PC-3 (cell line): ENCODE measurements around the gene CRTC3. TPM values are rescaled to one million over a fixed set of nuclear protein-coding genes. Genes with fewer than 3 reads are reported as not detected.

Experiments used
- ATAC-seq: fragments of 200-7000 bp; cut with Tn5 transposase; 2 replicates; pipeline ENCODE4 v1.9.1; 2020; ENCODE audit warnings: mild to moderate bottlenecking, moderate library complexity
- BruUV-seq: library from RNA; stranded (reverse); fragments of 400-500 nt; replicated peaks from 2 replicates; lab custom pipeline; 2021; lab: Mats Ljungman, UMichigan
- CTCF ChIA-PET: fragments of 300-600 bp; sonication (Branson Sonifier 250); formaldehyde crosslinking; loops from one replicate; lab custom pipeline; 2022; ENCODE audit warnings: antibody characterized with exemption; lab: Charles Lee
- POLR2A ChIA-PET: fragments of 300-600 bp; sonication (Branson Sonifier 250); formaldehyde crosslinking; loops from one replicate; lab custom pipeline; 2022; ENCODE audit warnings: antibody characterized with exemption; ENCODE audit not compliant: unreplicated experiment; lab: Charles Lee
- DNase-seq: peaks from one replicate; pipeline ENCODE4 v3.0.0-alpha.2; 2015
- H2AFZ ChIP-seq: fragments of 300-600 bp; sonication (generic); 2 replicates; pipeline ENCODE4 v1.6.0; 2016; ENCODE audit warnings: antibody characterized with exemption, low read length
- H3F3A ChIP-seq: fragments of 300-600 bp; sonication (generic); one replicate; pipeline ENCODE4 v1.6.0; 2017; ENCODE audit warnings: antibody characterized with exemption, low read length, control low read depth, mild to moderate bottlenecking; ENCODE audit not compliant: unreplicated experiment
- H3K27ac ChIP-seq: fragments of 300-600 bp; sonication (generic); 2 replicates; pipeline ENCODE4 v1.5.1; 2016; ENCODE audit warnings: mild to moderate bottlenecking, low read length
- H3K27me3 ChIP-seq: fragments of 300-600 bp; sonication (generic); 2 replicates; pipeline ENCODE4 v1.6.1; 2016; ENCODE audit warnings: low read length, mixed read lengths
- H3K36me3 ChIP-seq: fragments of 300-600 bp; sonication (generic); 2 replicates; pipeline ENCODE4 v1.6.1; 2016; ENCODE audit warnings: low read depth, mixed run types, low read length, mixed read lengths
- H3K4me1 ChIP-seq: fragments of 300-600 bp; sonication (generic); 2 replicates; pipeline ENCODE4 v1.5.1; 2016; ENCODE audit warnings: low read length; ENCODE audit not compliant: insufficient read depth
- H3K4me2 ChIP-seq: fragments of 300-600 bp; sonication (generic); 2 replicates; pipeline ENCODE4 v1.6.0; 2016; ENCODE audit warnings: low read length
- H3K4me3 ChIP-seq: fragments of 300-600 bp; sonication (generic); 2 replicates; pipeline ENCODE4 v1.5.1; 2016; ENCODE audit warnings: mild to moderate bottlenecking, low read length, mixed read lengths
- H3K79me2 ChIP-seq: fragments of 300-600 bp; sonication (generic); 2 replicates; pipeline ENCODE4 v1.6.1; 2017; ENCODE audit warnings: low read length, mixed read lengths
- H3K9ac ChIP-seq: fragments of 300-600 bp; sonication (generic); 2 replicates; pipeline ENCODE4 v1.6.0; 2016; ENCODE audit warnings: mild to moderate bottlenecking, low read length
- H3K9me2 ChIP-seq: fragments of 300-600 bp; sonication (generic); replicated peaks from 2 replicates; pipeline ENCODE4 v1.6.1; 2016; ENCODE audit warnings: mixed run types, low read length, mixed read lengths
- H3K9me3 ChIP-seq: fragments of 300-600 bp; sonication (generic); 2 replicates; pipeline ENCODE4 v1.6.1; 2016; ENCODE audit warnings: low read length, mixed read lengths
- H4K20me1 ChIP-seq: fragments of 300-600 bp; sonication (generic); 2 replicates; pipeline ENCODE4 v1.6.1; 2016; ENCODE audit warnings: low read length, mixed read lengths
- EZH2 ChIP-seq: fragments of 300-600 bp; sonication (generic); IDR thresholded peaks from one replicate; pipeline ENCODE4 v1.6.1; 2017; ENCODE audit warnings: antibody characterized with exemption, mild to moderate bottlenecking, low read length; ENCODE audit not compliant: unreplicated experiment
- EZH2phosphoT487 ChIP-seq: fragments of 300-600 bp; sonication (generic); IDR thresholded peaks from 2 replicates; pipeline ENCODE4 v1.6.1; 2018; ENCODE audit warnings: mild to moderate bottlenecking, antibody characterized with exemption, low read length, borderline replicate concordance
- intact Hi-C: fragments of 100-400 bp; cut with micrococcal nuclease; formaldehyde crosslinking; loops from 2 replicates; pipeline ENCODE4 v1.9.0; 2023
- total RNA-seq: library from RNA; depleted of rRNA; stranded (reverse); fragments of >200 nt; gene quantifications from 2 replicates; pipeline ENCODE4 v1.2.3, GENCODE V29; 2014
- TF ChIP-seq, protein P1 (sequence below): fragments of 300-600 bp; sonication (generic); conservative IDR thresholded peaks from 2 replicates; pipeline ENCODE4 v1.5.1; 2017; ENCODE audit warnings: antibody characterized with exemption, low read depth, mild to moderate bottlenecking, low read length

The CRTC3 gene
- total RNA-seq, 1 experiment from 2014 or later, result 12.4 TPM

DNA sequence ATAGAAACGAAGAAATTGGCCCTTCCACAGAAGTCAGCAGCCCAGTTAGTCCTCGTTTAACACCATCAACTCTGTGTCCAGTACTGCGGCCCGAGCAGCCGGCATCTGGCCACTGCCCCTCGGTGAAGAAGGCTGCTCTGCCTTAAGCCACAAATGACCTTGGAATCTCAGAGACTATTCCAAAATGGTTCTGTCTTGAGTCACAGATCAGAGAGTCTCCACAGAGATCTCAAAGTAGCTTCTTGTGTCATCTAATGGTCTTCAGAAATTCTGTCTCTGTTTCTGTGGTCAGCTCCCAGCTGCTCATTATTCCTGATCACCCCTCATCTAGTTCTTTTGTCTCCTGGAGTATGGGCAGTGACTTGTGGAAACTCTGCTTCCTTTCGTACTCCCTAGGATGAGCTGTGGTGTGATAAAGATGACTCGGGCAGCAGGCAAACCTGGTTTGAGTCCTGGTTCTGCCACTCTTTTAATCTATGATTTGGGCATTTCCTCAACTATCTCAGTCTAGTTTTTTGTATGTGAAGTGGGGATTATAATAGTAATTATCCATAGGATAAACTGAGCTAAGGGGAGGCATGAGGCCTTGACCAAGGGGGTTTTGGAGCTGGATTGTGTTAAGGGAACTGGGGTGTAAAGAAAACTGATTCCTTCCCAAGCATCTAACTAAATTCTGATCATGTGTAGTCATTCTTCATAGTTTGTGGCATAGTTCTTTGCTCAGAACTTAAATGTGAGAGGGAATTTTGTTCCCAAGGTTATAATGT lies 22.6 kb downstream of the CRTC3 start:
- no peak for ATAC-seq
- no peaks in the 10 kb centered on the region for H3K27me3 ChIP-seq
- no peak overlapping the region for H2AFZ ChIP-seq
- no peaks in the 10 kb centered on the region for H3K79me2 ChIP-seq
- intact Hi-C loops, result no loop called here
- no peak for DNase-seq
- CTCF ChIA-PET, result no interaction called here
- H3K9me3 ChIP-seq, result no peaks in the 10 kb centered on the region
- no peaks in the 10 kb centered on the region for H4K20me1 ChIP-seq
- POLR2A ChIA-PET, result no interaction called here
- TF ChIP-seq, protein P1, sequence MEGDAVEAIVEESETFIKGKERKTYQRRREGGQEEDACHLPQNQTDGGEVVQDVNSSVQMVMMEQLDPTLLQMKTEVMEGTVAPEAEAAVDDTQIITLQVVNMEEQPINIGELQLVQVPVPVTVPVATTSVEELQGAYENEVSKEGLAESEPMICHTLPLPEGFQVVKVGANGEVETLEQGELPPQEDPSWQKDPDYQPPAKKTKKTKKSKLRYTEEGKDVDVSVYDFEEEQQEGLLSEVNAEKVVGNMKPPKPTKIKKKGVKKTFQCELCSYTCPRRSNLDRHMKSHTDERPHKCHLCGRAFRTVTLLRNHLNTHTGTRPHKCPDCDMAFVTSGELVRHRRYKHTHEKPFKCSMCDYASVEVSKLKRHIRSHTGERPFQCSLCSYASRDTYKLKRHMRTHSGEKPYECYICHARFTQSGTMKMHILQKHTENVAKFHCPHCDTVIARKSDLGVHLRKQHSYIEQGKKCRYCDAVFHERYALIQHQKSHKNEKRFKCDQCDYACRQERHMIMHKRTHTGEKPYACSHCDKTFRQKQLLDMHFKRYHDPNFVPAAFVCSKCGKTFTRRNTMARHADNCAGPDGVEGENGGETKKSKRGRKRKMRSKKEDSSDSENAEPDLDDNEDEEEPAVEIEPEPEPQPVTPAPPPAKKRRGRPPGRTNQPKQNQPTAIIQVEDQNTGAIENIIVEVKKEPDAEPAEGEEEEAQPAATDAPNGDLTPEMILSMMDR, result no peak
- TF ChIP-seq EZH2, result no peak
- no peak for TF ChIP-seq EZH2phosphoT487
- no peaks in the 10 kb centered on the region for H3K36me3 ChIP-seq
- H3K27ac ChIP-seq, result no peak overlapping the region
- no peaks in the 10 kb centered on the region for H3K4me1 ChIP-seq
- no peak overlapping the region for H3K4me2 ChIP-seq
- no peak overlapping the region for H3K9ac ChIP-seq
- H3K4me3 ChIP-seq, result no peak overlapping the region
- no TSS peak for BruUV-seq
- no peaks in the 10 kb centered on the region for H3K9me2 ChIP-seq
- H3F3A ChIP-seq, result no peaks in the 10 kb centered on the region

DNA sequence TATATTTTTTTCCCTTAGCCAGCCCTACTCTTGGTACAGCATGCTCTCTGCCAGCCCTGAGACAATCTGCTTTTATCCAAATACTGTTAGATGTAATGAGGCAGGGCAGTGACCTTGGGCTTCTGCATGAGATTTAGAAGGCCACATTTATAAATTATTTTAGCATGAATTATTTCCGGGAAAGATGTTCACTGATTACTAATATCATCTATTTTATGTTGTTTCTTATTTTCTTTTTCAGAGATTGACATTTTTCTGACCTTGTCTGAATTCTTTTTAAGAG lies 23.1 kb downstream of the CRTC3 start:
- Histone ChIP-seq H3K79me2 (no peaks in the 10 kb centered on the region), H3F3A (no peaks in the 10 kb centered on the region), H2AFZ (no peak overlapping the region), H3K9me3 (no peaks in the 10 kb centered on the region), H3K36me3 (no peaks in the 10 kb centered on the region), H3K4me1 (no peaks in the 10 kb centered on the region), H3K27me3 (no peaks in the 10 kb centered on the region), H3K9me2 (no peaks in the 10 kb centered on the region), H4K20me1 (no peaks in the 10 kb centered on the region), H3K4me2 (no peak overlapping the region), H3K9ac (no peak overlapping the region), H3K27ac (no peak overlapping the region), H3K4me3 (no peak overlapping the region)
- no peak for TF ChIP-seq EZH2phosphoT487
- ChIA-PET CTCF (no interaction called here), POLR2A (no interaction called here)
- intact Hi-C loops, result no loop called here
- no peak for DNase-seq
- no peak for ATAC-seq
- BruUV-seq, result no TSS peak

DNA sequence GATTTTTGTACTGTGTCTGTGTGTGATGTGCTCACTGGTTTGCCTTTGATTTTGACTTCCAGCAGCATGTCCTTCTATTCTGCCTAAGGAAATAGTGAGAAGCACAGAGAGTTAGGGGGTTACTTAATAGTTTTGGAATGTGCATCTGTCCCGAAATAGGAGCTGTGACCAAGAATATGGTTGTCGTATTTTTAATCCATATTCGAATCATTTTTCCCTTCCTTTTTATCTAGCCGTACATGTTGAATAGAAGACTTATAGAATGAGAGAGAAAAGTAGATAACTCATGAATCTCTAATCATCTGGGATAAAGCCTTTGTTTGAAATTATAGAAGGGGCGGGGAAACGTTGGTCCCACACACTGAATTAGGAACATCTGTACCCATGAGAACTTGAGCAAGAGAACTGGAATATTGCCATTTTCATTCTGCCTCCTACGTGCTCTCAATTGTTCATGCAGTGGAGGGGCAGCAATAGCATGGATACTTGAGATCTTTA lies 23.6 kb downstream of the CRTC3 start:
- H3K27me3 ChIP-seq, result no peaks in the 10 kb centered on the region
- CTCF ChIA-PET, result no interaction called here
- H3K27ac ChIP-seq, result no peak overlapping the region
- no peak overlapping the region for H3K4me3 ChIP-seq
- no peak overlapping the region for H3K4me2 ChIP-seq
- H4K20me1 ChIP-seq, result no peaks in the 10 kb centered on the region
- ATAC-seq (no peak), DNase-seq (no peak)
- POLR2A ChIA-PET, result no interaction called here
- intact Hi-C loops, result no loop called here
- no peaks in the 10 kb centered on the region for H3F3A ChIP-seq
- H3K4me1 ChIP-seq, result no peaks in the 10 kb centered on the region
- no peaks in the 10 kb centered on the region for H3K9me3 ChIP-seq
- no peak overlapping the region for H2AFZ ChIP-seq
- no peaks in the 10 kb centered on the region for H3K9me2 ChIP-seq
- H3K79me2 ChIP-seq, result no peaks in the 10 kb centered on the region
- TF ChIP-seq, protein P1, result no peak
- BruUV-seq, result no TSS peak
- H3K9ac ChIP-seq, result no peak overlapping the region
- H3K36me3 ChIP-seq, result no peaks in the 10 kb centered on the region
